ENCODE measurements around the gene PHACTR1. TPM values are rescaled to one million over a fixed set of nuclear protein-coding genes. Genes with fewer than 3 reads are reported as not detected.

PHACTR1 gene
- total and polyA plus RNA-seq, 8 donors = 1.4 to 12.4 (median 9.3) TPM

DNA sequence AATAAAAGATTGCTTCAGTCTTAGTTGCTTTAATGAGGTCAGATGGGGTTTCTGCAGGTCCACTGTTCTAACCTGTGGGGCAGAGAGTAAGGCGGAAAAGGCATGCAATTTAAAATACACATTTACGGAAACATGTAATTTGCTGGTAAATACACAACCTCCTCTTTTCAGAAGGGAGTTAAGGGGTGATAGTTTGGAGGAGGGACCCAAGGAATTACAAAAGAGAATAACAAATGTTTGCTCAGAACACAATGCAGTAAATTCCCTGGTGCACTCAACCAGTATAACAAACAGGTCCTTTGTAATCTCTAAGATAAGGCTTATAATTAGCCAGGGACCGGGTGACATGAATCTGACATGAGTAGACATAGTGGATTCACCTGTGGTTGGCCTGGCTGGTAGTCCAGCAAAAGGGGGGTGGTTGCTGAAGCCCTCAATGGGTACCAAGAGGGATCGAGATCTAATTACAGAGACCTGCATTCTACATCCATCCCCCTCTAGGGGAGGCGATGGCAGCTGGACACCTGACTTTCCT lies 295.1 kb downstream of the PHACTR1 start:
- ATAC-seq (peak in 1 of 4 donors; percentile 3), FAIRE-seq (no peak), DNase-seq (no peak)
- Histone ChIP-seq H3K36me3 (no peaks in the 10 kb centered on the region), H3K9me3 (no peaks in the 10 kb centered on the region), H3K27ac (peak overlapping the region; percentile 22 to 83 (median 52)), H3K4me1 (peaks cover 0 to 17% (median 8%) of the 10 kb centered on the region in 3 donors), H3K4me3 (no peak overlapping the region), H3K27me3 (peaks cover 0 to 3% (median 0%) of the 10 kb centered on the region in 4 donors)
- TF ChIP-seq, protein P1, sequence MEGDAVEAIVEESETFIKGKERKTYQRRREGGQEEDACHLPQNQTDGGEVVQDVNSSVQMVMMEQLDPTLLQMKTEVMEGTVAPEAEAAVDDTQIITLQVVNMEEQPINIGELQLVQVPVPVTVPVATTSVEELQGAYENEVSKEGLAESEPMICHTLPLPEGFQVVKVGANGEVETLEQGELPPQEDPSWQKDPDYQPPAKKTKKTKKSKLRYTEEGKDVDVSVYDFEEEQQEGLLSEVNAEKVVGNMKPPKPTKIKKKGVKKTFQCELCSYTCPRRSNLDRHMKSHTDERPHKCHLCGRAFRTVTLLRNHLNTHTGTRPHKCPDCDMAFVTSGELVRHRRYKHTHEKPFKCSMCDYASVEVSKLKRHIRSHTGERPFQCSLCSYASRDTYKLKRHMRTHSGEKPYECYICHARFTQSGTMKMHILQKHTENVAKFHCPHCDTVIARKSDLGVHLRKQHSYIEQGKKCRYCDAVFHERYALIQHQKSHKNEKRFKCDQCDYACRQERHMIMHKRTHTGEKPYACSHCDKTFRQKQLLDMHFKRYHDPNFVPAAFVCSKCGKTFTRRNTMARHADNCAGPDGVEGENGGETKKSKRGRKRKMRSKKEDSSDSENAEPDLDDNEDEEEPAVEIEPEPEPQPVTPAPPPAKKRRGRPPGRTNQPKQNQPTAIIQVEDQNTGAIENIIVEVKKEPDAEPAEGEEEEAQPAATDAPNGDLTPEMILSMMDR (IDR thresholded peaks at IDR 0.05) = no peak
- 41 to 50% methylated on average over 5 of the region's 5 CpGs for WGBS, 2 donors
- intact Hi-C loops (cut with DNase I) = no loop called here

DNA sequence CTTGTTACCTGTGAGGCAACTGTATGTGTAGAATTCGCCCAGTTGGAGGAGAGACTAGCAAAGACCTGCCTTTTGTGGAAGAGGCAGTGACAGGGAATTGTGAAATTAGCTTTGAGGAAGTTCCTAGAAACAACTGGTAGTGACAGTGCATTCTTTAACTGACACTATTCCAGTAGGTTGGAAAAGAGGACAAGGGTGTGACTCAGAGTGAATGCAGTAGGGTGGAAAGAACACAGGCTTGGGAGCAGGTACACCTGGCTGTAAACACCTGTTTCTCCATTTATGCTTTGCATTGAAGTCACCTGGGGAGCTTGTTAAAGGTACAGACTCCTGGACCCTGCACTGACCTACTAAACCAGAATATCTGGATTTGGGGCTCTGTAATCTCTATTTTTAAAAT lies 295.7 kb downstream of the PHACTR1 start:
- no peaks in the 10 kb centered on the region for H3K36me3 ChIP-seq
- FAIRE-seq = no peak
- WGBS, 2 donors = 30 to 34% methylated on average over 1 of the region's 1 CpG
- TF ChIP-seq, protein P1 (IDR thresholded peaks at IDR 0.05) = no peak
- intact Hi-C loops (cut with DNase I) = no loop called here
- H3K27ac ChIP-seq = peak overlapping the region; percentile 22 to 83 (median 52)
- peak overlapping the region in 2 of 4 donors; percentile 45 to 61 for H3K4me3 ChIP-seq
- DNase-seq = peak in 4 of 6 donors; percentile 39 to 74 (median 68)
- peaks cover 0 to 17% (median 8%) of the 10 kb centered on the region in 3 donors for H3K4me1 ChIP-seq
- no peaks in the 10 kb centered on the region for H3K9me3 ChIP-seq
- peak; percentile 71 to 81 (median 73) for ATAC-seq
- H3K27me3 ChIP-seq = peaks cover 0 to 3% (median 0%) of the 10 kb centered on the region in 4 donors

DNA sequence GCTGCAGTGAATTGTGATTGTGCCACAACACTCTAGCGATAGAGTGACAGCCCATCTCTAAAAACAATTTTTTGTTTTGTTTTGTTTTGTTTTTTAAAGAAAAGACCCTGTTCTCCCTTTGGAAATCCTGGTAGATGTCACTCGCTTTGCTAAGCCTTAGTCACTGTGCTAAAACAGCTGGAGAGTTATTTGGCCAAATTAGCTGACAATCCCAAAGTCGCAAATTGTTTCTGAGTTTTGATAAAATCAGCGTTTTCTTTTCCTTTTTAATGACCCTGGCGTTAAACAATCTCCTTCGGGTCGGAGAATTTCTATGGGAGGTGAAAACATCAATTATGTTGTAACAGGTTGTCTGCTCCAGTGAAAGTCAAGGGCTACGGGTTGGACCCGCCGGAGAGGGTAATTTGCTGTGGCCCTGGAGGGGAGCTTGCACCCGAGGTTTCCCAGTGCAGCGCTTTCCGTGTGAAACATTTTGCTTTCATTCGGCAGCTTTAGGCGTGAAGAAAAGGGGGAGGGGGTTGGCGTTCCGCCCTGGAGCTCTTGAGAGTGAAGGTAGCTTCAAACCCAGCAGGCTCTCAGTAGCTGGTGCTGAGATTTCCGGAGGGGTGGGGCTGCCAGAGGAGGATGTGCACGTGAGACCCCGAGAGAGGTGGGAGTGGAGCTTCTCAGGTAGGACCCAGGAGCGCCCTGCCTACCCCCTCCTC lies 296.6 kb downstream of the PHACTR1 start:
- peak; percentile 71 to 86 (median 81) for DNase-seq
- 4 to 5% methylated on average over 19 to 21 of the region's 21 CpGs for WGBS, 2 donors
- intact Hi-C loops (cut with DNase I) = no loop called here
- H3K27me3 ChIP-seq = peaks cover 0 to 3% (median 0%) of the 10 kb centered on the region in 4 donors
- no peaks in the 10 kb centered on the region for H3K9me3 ChIP-seq
- TF ChIP-seq, protein P1 (IDR thresholded peaks at IDR 0.05) = no peak
- peak; percentile 39 to 49 (median 46) for ATAC-seq
- no peaks in the 10 kb centered on the region for H3K36me3 ChIP-seq
- peak overlapping the region in 3 of 4 donors; percentile 38 to 61 (median 45) for H3K4me3 ChIP-seq
- FAIRE-seq = no peak
- peaks cover 0 to 17% (median 8%) of the 10 kb centered on the region in 3 donors for H3K4me1 ChIP-seq
- peak overlapping the region; percentile 22 to 83 (median 52) for H3K27ac ChIP-seq

DNA sequence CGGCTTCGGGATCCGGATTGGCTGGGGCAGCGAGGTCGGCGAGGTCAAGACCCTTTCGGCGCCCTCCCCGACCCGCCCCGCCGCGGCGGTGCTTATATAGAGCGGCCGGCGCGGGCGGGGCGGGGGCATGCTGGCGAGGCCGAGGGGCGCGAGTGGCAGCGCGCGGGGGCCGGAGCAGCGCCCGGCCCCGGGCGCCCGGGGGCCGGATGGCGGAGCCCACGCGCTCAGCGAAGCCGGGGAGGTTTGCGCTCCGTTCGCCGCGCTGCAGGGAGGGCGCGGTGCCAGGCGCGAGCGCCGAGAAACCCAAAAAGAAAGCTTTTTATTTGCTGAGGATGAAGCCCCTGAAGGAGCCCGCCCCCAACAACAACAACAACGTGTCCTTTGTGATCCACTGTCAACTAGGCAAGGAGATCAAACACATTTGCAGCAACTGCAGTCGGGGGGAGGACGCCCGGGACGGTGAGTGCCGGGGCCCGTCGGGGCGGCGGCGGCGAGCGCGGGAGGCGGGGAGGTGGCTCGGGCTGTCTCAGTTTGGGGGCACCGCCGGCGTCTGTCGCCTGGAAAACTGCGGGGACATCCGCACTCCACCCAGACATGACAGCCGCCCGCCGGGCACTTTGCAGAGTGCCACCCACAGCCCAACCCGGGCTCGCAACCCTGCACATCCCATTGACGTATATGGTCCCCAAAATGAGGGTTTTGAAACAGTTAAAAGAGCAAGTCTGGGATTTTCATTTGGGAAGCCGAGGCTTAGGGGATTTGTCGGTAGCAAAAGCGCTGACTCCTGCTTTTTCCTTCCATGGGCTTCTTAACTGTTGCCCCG lies 297.3 kb downstream of the PHACTR1 start:
- H3K36me3 ChIP-seq = no peaks in the 10 kb centered on the region
- peaks cover 0 to 3% (median 0%) of the 10 kb centered on the region in 4 donors for H3K27me3 ChIP-seq
- H3K9me3 ChIP-seq = no peaks in the 10 kb centered on the region
- H3K4me1 ChIP-seq = peaks cover 0 to 17% (median 8%) of the 10 kb centered on the region in 3 donors
- WGBS, 2 donors = 1% methylated on average over 79 to 83 of the region's 83 CpGs
- ATAC-seq (peak; percentile 7 to 20 (median 10)), FAIRE-seq (no peak), DNase-seq (peak in 5 of 6 donors; percentile 28 to 77 (median 40))
- TF ChIP-seq, protein P1 (IDR thresholded peaks at IDR 0.05) = no peak
- H3K4me3 ChIP-seq = peak overlapping the region; percentile 23 to 61 (median 42)
- intact Hi-C loops (cut with DNase I) = no loop called here
- H3K27ac ChIP-seq = peak overlapping the region; percentile 59 to 83 (median 68)

Data from pancreas (tissue), 10 donors.